Brain microvascular endothelial cell (primary cell): Measurements from ENCODE around the gene SELENOK.
A peak's percentile ranks its signal among the peaks of the same experiment; 100 is the strongest.

Source experiments
- DNase-seq: peaks from one replicate; pipeline ENCODE4 v3.0.0-alpha.2; 2020
- H3K27ac ChIP-seq: fragments of 250-450 bp; sonication (Bioruptor Pico); 2 replicates; pipeline ENCODE4 v1.5.1; 2020; ENCODE audit warnings: mild to moderate bottlenecking, moderate library complexity
- H3K27me3 ChIP-seq: fragments of 250-450 bp; sonication (Bioruptor Pico); replicated peaks from 2 replicates; pipeline ENCODE4 v1.5.1; 2020; ENCODE audit warnings: mild to moderate bottlenecking
- H3K36me3 ChIP-seq: fragments of 250-450 bp; sonication (Bioruptor Pico); replicated peaks from 2 replicates; pipeline ENCODE4 v1.5.1; 2020; ENCODE audit warnings: mild to moderate bottlenecking
- H3K4me3 ChIP-seq: 2 replicates; pipeline ENCODE4 v1.5.1; 2011; ENCODE audit warnings: low read depth, mild to moderate bottlenecking, control low read depth, low read length, moderate library complexity
- in situ Hi-C: cut with HindIII; loops from 2 replicates; pipeline ENCODE4 v1.10.0; 2017; ENCODE audit warnings: low sequenced_read_pairs, low pct_ligation_motif_present
- TF ChIP-seq, protein P1 (sequence below): IDR thresholded peaks from 2 replicates; pipeline ENCODE4 v1.5.1; 2011; ENCODE audit warnings: low read depth, mild to moderate bottlenecking, moderate library complexity, low read length, control low read depth, inconsistent platforms; ENCODE audit errors: missing control alignments

The SELENOK gene

DNA sequence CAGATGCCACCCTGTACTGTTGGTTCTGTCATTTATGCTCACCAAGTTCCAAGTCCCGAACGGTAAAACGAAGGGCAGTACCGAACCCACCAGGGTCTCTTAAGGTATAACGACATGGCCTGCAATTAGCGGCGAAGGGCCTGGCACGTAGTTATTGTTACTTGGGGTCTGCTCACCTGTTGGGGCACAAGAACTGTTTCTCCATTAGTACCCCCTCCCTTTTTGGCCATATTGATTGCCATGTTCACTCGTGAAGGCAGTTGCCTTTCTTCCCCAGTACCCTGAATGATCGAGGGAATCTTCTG lies 44.9 kb downstream of the SELENOK start:
- in situ Hi-C loops = no loop called here
- TF ChIP-seq, protein P1, sequence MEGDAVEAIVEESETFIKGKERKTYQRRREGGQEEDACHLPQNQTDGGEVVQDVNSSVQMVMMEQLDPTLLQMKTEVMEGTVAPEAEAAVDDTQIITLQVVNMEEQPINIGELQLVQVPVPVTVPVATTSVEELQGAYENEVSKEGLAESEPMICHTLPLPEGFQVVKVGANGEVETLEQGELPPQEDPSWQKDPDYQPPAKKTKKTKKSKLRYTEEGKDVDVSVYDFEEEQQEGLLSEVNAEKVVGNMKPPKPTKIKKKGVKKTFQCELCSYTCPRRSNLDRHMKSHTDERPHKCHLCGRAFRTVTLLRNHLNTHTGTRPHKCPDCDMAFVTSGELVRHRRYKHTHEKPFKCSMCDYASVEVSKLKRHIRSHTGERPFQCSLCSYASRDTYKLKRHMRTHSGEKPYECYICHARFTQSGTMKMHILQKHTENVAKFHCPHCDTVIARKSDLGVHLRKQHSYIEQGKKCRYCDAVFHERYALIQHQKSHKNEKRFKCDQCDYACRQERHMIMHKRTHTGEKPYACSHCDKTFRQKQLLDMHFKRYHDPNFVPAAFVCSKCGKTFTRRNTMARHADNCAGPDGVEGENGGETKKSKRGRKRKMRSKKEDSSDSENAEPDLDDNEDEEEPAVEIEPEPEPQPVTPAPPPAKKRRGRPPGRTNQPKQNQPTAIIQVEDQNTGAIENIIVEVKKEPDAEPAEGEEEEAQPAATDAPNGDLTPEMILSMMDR = no peak
- Histone ChIP-seq H3K4me3 (no peak overlapping the region), H3K27ac (no peak overlapping the region), H3K36me3 (no peaks in the 10 kb centered on the region), H3K27me3 (peaks cover 20% of the 10 kb centered on the region)
- DNase-seq = no peak

DNA sequence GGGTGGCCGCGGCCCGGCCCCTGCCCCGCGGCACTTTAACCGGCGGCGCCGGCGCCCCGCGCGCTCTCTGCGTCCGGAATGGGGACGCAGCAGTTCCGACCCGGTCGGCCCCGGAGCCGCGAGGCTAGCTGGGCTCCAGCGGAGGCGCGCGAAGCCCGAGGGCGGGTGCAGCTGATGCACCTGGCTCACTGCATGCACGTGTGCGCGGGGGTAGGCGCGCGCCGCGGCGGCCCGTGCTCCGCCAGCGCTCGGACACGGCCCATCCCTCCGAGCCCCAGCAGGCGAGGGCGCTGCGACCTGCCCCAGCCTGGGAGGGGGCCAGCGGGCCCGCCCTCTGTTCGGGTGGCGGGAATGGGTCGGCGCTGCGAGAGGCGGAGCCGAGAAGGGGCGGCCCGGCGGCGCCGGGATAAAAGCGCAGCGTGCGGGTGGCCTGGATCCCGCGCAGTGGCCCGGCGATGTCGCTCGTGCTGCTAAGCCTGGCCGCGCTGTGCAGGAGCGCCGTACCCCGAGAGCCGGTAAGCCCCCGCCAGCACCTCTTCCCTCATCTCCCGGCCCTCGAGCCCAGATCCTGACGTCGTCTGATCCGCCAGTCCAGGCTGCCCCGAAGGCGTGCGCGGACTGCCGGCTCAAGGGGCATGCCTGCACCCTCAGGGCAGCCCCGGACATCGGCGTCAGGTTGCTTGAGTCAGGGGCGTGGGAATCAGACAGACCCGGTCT lies 45.4 kb downstream of the SELENOK start, which contains the start of the genes CHDH and IL17RB:
CHDH (minus strand) TSS at position 286 of the 717 bp plus-strand sequence. CDS start 22,411 bp downstream, outside the sequence.
IL17RB (plus strand) TSS at position 435 of the 717 bp plus-strand sequence; CDS start at position 456, 21 bp downstream.
- peak within 1 kb of the TSS; percentile 57 for H3K4me3 ChIP-seq
- no peak within 1 kb of the TSS for H3K27ac ChIP-seq
- DNase-seq = no peak
- peaks cover 20% of the 10 kb centered on the region for H3K27me3 ChIP-seq
- TF ChIP-seq, protein P1 = no peak
- in situ Hi-C loops = no loop called here
- no peaks in the 10 kb centered on the region for H3K36me3 ChIP-seq

DNA sequence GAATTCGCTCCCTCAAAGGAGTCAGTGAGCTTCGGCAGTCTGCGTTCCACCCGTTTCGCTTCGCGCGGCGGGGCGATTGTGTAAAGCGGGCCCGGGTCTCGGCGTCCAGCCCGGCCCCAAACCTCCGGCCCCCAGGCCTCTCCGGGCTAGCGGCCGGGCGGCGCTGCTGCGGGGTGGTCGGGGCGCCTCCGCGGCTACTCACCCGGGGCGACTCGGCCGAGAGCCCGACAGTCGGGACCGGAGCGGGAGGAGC lies 45.9 kb downstream of the SELENOK start:
- Histone ChIP-seq H3K27ac (no peak overlapping the region), H3K4me3 (peak overlapping the region; percentile 57), H3K27me3 (peaks cover 20% of the 10 kb centered on the region), H3K36me3 (no peaks in the 10 kb centered on the region)
- DNase-seq = no peak
- TF ChIP-seq, protein P1 = no peak
- in situ Hi-C loops = no loop called here

DNA sequence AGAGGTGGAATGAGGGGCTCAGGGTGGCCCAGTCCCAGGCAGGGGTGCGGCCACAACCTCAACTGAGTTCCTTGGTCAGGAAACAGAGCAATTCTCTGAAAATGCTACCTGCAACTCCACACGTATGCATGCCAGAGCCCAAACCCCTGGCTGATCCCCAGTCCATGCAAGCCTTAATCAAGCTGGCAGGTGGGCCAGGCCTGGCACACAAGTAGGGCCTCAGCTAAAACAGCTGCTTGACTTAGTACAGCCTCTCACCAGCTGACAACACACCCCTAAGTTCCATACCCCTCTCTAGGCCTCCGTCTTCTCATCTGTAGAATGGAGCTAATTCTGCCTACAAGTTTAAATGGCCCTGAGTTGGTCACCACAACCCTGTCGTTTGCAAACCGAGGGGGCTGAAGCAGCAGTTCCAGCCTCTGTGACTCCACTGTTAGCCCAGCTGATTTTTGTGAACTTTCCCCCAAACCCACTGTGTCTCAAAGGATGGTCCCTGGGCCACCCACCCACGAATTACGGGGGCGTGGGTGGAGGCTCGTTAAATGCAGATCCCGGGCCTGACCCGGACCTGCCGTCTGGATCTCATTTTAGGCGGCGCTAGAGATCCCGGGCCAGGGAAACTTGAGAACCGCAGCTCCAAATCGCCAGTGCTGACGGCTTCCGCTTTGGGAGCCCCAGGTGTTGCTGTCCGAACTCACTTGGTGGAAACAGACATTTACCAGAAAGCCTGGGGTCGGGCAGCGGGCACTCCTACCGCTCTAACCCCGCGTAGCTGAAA lies 46.4 kb downstream of the SELENOK start:
- Histone ChIP-seq H3K4me3 (peak overlapping the region; percentile 57), H3K27me3 (peaks cover 20% of the 10 kb centered on the region), H3K36me3 (no peaks in the 10 kb centered on the region), H3K27ac (no peak overlapping the region)
- in situ Hi-C loops = no loop called here
- DNase-seq = peak; percentile 5
- TF ChIP-seq, protein P1 = peak; percentile 48

DNA sequence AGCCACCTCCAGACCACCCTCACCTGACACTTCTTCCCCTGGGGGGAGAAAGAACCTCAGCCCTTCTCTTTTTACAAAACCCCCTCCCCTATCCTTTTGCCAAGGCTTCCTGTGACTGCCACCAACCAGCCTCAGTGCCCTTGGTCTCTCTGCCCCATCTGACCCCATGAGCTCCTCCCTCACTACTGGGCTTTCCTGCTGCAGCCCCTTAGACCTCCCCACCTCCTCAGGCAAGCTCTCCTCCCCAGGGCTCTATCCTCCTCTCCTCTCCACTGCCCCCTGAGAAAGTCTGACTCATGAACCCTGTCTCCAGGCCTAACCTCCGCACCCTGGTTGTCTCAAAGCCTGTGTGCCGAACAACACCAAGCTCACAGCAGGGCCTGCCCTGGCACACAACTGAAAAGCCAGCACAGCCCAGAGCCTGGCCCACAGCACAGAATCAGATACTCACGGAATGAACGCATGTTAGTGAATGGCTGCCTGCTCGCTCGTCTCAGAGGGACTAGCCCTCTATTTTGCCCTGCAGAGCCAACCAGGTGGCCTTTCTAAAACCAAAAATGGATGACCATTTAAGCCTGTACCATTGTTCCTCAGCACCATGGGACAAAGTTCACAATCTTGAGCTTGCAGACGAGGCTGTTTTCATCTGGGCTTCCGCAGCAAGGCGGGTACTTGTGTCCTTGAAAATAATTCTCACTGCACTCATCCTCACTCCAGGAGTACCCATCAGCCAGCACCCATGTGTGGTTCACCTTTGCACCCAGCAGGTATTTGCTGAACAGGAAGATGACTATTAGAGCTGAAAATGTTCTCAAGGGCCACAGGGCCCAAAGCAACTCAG lies 47.2 kb downstream of the SELENOK start:
- H3K4me3 ChIP-seq = no peak overlapping the region
- no peak overlapping the region for H3K27ac ChIP-seq
- TF ChIP-seq, protein P1 = no peak
- no peaks in the 10 kb centered on the region for H3K36me3 ChIP-seq
- H3K27me3 ChIP-seq = peaks cover 20% of the 10 kb centered on the region
- DNase-seq = no peak
- in situ Hi-C loops = no loop called here
